OCI-LY7 (cell line): ENCODE measurements around the gene SURF4.

Source experiments
- EZH2phosphoT487 ChIP-seq: fragments of 200-600 bp; sonication (generic); IDR thresholded peaks from 2 replicates; pipeline ENCODE4 v1.6.1; 2018; ENCODE audit warnings: low read depth, borderline replicate concordance, mild to moderate bottlenecking, mixed run types, antibody characterized with exemption, low read length, moderate library complexity, mixed read lengths
- TF ChIP-seq, protein P1 (sequence below): fragments of 200-600 bp; sonication (generic); conservative IDR thresholded peaks from 2 replicates; pipeline ENCODE4 v1.5.1; 2014; ENCODE audit warnings: mild to moderate bottlenecking, antibody characterized with exemption, low read length, moderate library complexity, mixed read lengths

DNA sequence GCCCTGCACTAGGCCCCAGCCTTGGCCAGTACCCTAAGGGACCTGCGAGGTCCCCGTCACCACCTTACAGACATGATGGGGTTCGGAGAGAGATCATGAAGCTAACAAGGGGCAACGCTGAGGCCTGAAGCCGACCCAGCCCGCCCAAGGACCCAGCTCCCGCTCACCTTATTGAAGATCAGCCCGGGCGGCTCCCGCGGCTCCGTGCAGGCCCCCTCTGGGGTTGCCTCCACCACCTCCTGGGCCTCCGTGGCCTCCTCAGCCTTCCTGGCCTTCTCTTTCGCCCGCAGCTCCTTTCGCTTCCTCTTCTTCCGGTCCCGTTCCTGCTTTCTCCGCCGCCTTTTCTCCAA is 43.5 kb downstream of the SURF4 start:
- TF ChIP-seq, protein P1, sequence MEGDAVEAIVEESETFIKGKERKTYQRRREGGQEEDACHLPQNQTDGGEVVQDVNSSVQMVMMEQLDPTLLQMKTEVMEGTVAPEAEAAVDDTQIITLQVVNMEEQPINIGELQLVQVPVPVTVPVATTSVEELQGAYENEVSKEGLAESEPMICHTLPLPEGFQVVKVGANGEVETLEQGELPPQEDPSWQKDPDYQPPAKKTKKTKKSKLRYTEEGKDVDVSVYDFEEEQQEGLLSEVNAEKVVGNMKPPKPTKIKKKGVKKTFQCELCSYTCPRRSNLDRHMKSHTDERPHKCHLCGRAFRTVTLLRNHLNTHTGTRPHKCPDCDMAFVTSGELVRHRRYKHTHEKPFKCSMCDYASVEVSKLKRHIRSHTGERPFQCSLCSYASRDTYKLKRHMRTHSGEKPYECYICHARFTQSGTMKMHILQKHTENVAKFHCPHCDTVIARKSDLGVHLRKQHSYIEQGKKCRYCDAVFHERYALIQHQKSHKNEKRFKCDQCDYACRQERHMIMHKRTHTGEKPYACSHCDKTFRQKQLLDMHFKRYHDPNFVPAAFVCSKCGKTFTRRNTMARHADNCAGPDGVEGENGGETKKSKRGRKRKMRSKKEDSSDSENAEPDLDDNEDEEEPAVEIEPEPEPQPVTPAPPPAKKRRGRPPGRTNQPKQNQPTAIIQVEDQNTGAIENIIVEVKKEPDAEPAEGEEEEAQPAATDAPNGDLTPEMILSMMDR = no peak
- TF ChIP-seq EZH2phosphoT487 = no peak
